A673 (cell line): Measurements from ENCODE around the gene SUMF1. TPM values are rescaled to one million over a fixed set of nuclear protein-coding genes. Genes with fewer than 3 reads are reported as not detected.

ENCODE experiments used
- BruUV-seq: library from RNA; stranded (reverse); fragments of 400-500 nt; replicated peaks from 2 replicates; lab custom pipeline; 2021; lab: Mats Ljungman, UMichigan
- CTCF ChIA-PET: fragments of 300-600 bp; sonication (Branson Sonifier 250); formaldehyde crosslinking; loops from one replicate; lab custom pipeline; 2022; ENCODE audit warnings: antibody characterized with exemption; lab: Charles Lee
- POLR2A ChIA-PET: fragments of 300-600 bp; sonication (Branson Sonifier 250); formaldehyde crosslinking; loops from one replicate; lab custom pipeline; 2022; ENCODE audit warnings: antibody characterized with exemption; ENCODE audit not compliant: low non-redundant PET; lab: Charles Lee
- DNase-seq: peaks from one replicate; pipeline ENCODE4 v3.0.0-alpha.2; 2015; ENCODE audit warnings: low spot score
- H3K27ac ChIP-seq: fragments of 200-600 bp; sonication (generic); 2 replicates; pipeline ENCODE4 v1.5.1; 2016; ENCODE audit warnings: mixed run types, low read depth, mild to moderate bottlenecking, mixed read lengths, antibody characterized with exemption, low read length; ENCODE audit not compliant: poor library complexity, severe bottlenecking
- H3K27me3 ChIP-seq: fragments of 200-600 bp; sonication (generic); replicated peaks from 2 replicates; pipeline ENCODE4 v1.6.1; 2017; ENCODE audit warnings: mixed run types, low read depth, mild to moderate bottlenecking, mixed read lengths, antibody characterized with exemption, low read length; ENCODE audit not compliant: insufficient read depth, poor library complexity
- H3K36me3 ChIP-seq: fragments of 200-600 bp; sonication (generic); 2 replicates; pipeline ENCODE4 v1.6.1; 2016; ENCODE audit warnings: mixed run types, mild to moderate bottlenecking, mixed read lengths, antibody characterized with exemption, low read length; ENCODE audit not compliant: insufficient read depth, poor library complexity, severe bottlenecking
- H3K4me1 ChIP-seq: fragments of 200-600 bp; sonication (generic); 2 replicates; pipeline ENCODE4 v1.6.1; 2017; ENCODE audit warnings: mixed run types, mild to moderate bottlenecking, mixed read lengths, antibody characterized with exemption, low read length; ENCODE audit not compliant: insufficient read depth, poor library complexity, severe bottlenecking
- H3K4me3 ChIP-seq: fragments of 200-600 bp; sonication (generic); 2 replicates; pipeline ENCODE4 v1.5.1; 2016; ENCODE audit warnings: low read depth, mixed run types, mild to moderate bottlenecking, mixed read lengths, low read length; ENCODE audit not compliant: poor library complexity, severe bottlenecking
- H3K9me3 ChIP-seq: fragments of 200-600 bp; sonication (generic); 2 replicates; pipeline ENCODE4 v1.6.1; 2016; ENCODE audit warnings: mixed run types, low read depth, mild to moderate bottlenecking, mixed read lengths, antibody characterized with exemption, low read length; ENCODE audit not compliant: poor library complexity, severe bottlenecking
- EZH2 ChIP-seq: fragments of 200-600 bp; sonication (generic); IDR thresholded peaks from 2 replicates; pipeline ENCODE4 v1.6.1; 2017; ENCODE audit warnings: borderline replicate concordance, low read depth, mild to moderate bottlenecking, mixed read lengths, antibody characterized with exemption, low read length; ENCODE audit not compliant: poor library complexity, severe bottlenecking
- intact Hi-C: fragments of 100-400 bp; cut with micrococcal nuclease; formaldehyde crosslinking; loops from one replicate; pipeline ENCODE4 v1.10.0; 2022; ENCODE audit not compliant: unreplicated experiment
- total RNA-seq: library from RNA; stranded (reverse); gene quantifications from 2 replicates; pipeline ENCODE4 v1.2.3, GENCODE V29; 2021
- TF ChIP-seq, protein P1 (sequence below): fragments of 300-800, 200-600 bp; sonication (generic); conservative IDR thresholded peaks from 2 replicates; pipeline ENCODE4 v1.5.1; 2017; ENCODE audit warnings: low read depth, mild to moderate bottlenecking, antibody characterized with exemption, low read length, moderate library complexity, mixed read lengths

Gene SUMF1
- total RNA-seq, 1 experiment from 2014 or later = 7.8 TPM

DNA sequence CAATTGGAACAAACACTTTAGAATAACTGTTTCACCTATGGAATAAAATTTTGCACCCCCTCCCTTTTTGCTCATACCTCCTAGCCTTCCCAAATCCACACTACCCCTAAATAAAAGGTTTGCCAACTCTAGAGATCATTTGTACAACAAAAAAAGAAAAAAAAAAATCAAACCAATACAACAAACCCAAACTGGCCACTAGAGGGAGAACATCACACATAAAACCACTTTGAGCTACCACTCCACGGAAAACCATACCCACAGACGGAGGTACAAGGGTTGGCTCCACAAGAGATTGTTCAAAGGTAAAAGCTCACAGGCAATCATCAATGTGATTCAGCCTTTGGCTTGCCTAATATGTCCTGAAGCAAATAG, 116.3 kb downstream of the SUMF1 start:
- Histone ChIP-seq H3K4me1 (no peaks in the 10 kb centered on the region), H3K27me3 (no peaks in the 10 kb centered on the region), H3K4me3 (no peak overlapping the region), H3K27ac (no peak overlapping the region), H3K9me3 (no peaks in the 10 kb centered on the region), H3K36me3 (no peaks in the 10 kb centered on the region)
- TF ChIP-seq, protein P1, sequence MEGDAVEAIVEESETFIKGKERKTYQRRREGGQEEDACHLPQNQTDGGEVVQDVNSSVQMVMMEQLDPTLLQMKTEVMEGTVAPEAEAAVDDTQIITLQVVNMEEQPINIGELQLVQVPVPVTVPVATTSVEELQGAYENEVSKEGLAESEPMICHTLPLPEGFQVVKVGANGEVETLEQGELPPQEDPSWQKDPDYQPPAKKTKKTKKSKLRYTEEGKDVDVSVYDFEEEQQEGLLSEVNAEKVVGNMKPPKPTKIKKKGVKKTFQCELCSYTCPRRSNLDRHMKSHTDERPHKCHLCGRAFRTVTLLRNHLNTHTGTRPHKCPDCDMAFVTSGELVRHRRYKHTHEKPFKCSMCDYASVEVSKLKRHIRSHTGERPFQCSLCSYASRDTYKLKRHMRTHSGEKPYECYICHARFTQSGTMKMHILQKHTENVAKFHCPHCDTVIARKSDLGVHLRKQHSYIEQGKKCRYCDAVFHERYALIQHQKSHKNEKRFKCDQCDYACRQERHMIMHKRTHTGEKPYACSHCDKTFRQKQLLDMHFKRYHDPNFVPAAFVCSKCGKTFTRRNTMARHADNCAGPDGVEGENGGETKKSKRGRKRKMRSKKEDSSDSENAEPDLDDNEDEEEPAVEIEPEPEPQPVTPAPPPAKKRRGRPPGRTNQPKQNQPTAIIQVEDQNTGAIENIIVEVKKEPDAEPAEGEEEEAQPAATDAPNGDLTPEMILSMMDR = peak; percentile 83
- TF ChIP-seq EZH2 = no peak
- intact Hi-C loops = loop anchor here (1.0 to 5.0 kb wide), 2 partner anchors 142 to 283 kb away; partner anchors contain the start of gene ITPR1
- peak; percentile 68 for DNase-seq
- POLR2A ChIA-PET = no interaction called here
- CTCF ChIA-PET = interaction anchor here (0.6 to 1.8 kb wide), 8 partner anchors 13 to 707 kb away, joined by 3 to 16 read pairs (median 4); partner anchors contain the start of gene ITPR1
- BruUV-seq = no TSS peak

DNA sequence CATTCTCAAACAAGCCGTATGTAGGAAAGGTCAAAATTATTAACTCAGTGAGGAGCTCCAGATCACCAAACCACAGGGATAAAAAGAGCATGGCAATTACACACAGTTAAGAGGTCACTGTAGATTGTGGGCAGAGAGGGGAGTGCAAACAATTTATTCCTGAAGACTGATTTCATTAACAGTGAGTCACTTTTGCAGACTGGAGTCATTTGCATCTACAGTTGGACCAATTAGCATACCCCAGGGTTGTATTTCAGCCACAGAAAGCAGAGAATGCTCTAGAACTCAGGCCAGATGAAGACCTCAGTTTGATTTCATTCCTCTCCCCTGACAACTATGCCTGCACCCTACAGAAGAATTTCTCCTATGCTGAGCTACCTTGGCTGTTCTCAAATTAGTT, 123.8 kb downstream of the SUMF1 start:
- POLR2A ChIA-PET = no interaction called here
- TF ChIP-seq EZH2 = no peak
- TF ChIP-seq, protein P1 = no peak
- BruUV-seq = no TSS peak
- Histone ChIP-seq H3K36me3 (no peaks in the 10 kb centered on the region), H3K4me3 (no peak overlapping the region), H3K9me3 (no peaks in the 10 kb centered on the region), H3K27ac (no peak overlapping the region), H3K27me3 (no peaks in the 10 kb centered on the region), H3K4me1 (no peaks in the 10 kb centered on the region)
- CTCF ChIA-PET = no interaction called here
- DNase-seq = peak; percentile 11
- intact Hi-C loops = no loop called here

DNA sequence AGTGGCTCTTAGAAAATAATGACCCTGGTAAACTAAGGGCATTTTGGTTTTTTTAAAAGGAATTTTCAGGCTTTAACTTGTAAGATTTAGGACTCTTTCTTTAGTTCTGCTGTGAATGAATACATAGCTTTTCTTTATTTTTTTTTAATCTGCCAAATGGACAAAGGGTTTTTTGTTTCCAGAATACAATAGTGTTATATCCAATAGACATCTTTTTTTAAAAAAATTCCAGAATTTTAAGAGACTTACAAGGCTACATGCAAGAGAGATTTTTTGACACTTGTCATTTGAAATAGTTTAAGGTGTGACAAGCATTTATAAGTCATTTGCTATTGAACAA, 125.8 kb downstream of the SUMF1 start:
- H3K4me1 ChIP-seq = no peaks in the 10 kb centered on the region
- TF ChIP-seq EZH2 = no peak
- TF ChIP-seq, protein P1 = no peak
- CTCF ChIA-PET = no interaction called here
- DNase-seq = no peak
- no peak overlapping the region for H3K27ac ChIP-seq
- no peaks in the 10 kb centered on the region for H3K9me3 ChIP-seq
- no TSS peak for BruUV-seq
- no peaks in the 10 kb centered on the region for H3K36me3 ChIP-seq
- intact Hi-C loops = no loop called here
- POLR2A ChIA-PET = no interaction called here
- H3K27me3 ChIP-seq = no peaks in the 10 kb centered on the region
- H3K4me3 ChIP-seq = no peak overlapping the region
